RKO (cell line): ENCODE results near the gene RNGTT.
"Not testable (repeated sequence)": the region's sequence is repeated elsewhere in the genome, so short reads cannot be mapped to it uniquely, and the experiment has no call there.

Experiments
- DNase-seq: peaks from one replicate; pipeline ENCODE4 v3.0.0-alpha.2; 2016; ENCODE audit warnings: low spot score

RNGTT gene

GRCh38 chr6:88970301-88970700, 6.9 kb upstream of the RNGTT start:
- DNase-seq = no peak

GRCh38 chr6:88969255-88969654, 5.8 kb upstream of the RNGTT start:
- not testable (repeated sequence) for DNase-seq

DNA sequence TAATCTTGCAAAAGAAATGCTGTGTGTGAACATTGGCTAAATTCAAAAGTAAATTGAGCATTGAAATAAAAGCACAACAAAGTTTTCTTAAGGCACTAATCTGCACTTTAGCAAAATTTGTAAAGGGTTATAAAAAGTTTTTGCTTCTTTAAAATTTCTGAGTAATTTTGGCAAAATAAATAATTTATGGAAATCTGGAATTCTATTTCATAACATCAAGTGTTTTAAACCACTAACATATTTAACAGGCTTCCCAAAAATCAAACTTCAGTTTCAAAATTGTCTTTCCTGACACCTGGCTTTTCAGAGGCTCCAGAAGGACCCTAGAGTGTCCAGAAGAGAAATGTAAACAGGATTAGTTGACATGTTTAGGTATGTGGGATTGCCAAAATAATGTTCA, 4.5 kb upstream of the RNGTT start:
- DNase-seq = no peak

GRCh38 chr6:88965691-88966090, 2.3 kb upstream of the RNGTT start:
- no peak for DNase-seq

DNA sequence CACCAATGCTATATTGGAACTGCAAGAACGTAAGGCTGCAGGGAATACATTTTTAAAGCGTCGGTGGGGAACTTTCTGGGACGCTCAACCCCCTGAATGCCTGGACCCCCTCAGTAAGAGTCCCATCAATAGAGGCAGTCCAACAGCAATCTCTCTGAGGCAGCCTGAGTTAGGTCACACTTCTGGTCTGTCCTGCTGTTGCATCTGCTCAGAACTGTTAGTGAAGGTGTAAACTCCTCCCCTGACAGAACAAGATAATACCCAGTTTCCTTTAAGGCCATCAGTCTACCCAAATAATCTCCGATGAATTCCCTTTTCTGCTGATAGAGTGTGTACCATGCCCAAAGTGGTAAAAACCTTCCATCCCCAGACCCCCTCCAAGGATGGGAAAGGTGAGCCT, 1.1 kb upstream of the RNGTT start:
- DNase-seq = peak; percentile 25

DNA sequence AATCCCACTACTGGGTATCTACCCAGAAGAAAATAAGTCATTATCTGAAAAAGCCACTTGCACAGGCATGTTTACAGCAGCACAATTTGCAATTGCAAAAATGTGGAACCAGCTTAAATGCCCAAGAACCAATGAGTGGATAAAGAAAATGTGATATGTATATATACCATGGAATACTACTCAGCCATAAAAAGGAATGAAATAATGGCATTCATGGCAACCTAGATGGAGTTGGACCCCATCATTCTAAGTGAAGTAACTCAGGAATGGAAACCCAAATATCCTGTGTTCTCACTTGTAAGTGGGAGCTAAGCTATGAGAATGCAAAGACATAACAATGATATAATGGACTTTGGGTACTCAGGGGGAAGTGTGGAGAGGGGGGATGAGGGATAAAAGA, 4.6 kb downstream of the RNGTT start:
- no peak for DNase-seq

- no peak for DNase-seq
These were observed 9.7 kb downstream of the RNGTT start for GRCh38 chr6:88953550-88954386.

DNA sequence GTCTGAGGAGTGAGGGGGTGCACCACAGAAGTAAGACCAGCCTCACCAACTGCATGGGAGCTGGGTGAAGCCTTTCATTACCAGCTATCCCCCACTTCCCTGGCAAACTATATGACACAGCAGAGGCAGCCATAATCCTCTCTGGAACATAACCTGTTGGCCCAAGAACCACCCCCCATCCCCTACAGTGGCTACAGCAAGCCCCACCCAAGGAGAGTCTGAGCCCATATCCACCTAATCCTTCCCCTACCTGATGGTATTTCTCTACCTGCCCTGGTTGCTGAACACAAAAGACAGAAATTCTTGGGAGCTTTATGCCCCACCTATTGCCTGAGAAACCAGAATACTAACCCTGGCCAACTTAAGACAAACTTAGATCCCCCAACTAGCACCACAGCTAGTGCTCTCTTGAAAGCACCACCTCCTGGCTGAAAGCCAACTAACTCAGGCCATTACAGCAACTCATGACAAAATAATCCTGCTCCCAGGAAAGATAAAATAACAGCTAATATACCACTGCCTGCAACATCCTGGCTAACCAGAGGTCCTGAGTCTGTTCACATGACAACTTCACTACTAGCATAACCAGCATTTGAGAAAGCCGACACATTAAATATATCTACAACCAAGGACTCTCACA, 11.2 kb downstream of the RNGTT start:
- DNase-seq = no peak

- DNase-seq = no peak
These were observed 17.9 kb downstream of the RNGTT start for GRCh38 chr6:88945415-88946008.

DNA sequence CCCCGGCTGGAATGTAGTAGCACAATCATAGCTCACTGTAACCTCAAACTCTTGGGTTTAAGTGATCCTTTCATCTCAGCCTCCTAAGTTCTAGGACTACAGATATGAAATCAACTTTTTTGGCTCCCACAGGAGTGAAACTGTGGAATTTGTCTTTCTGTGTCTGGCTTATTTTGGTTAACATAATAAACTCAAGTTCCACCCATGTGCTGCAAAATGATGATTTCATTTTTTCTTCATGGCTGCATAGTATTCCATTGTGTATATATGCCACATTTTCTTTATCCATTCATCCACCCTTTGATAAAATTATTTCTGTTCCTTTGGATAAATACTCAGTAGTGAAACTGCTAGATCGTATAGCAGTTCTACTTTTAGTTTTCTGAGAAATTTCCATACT, 29.9 kb downstream of the RNGTT start:
- DNase-seq = no peak

DNA sequence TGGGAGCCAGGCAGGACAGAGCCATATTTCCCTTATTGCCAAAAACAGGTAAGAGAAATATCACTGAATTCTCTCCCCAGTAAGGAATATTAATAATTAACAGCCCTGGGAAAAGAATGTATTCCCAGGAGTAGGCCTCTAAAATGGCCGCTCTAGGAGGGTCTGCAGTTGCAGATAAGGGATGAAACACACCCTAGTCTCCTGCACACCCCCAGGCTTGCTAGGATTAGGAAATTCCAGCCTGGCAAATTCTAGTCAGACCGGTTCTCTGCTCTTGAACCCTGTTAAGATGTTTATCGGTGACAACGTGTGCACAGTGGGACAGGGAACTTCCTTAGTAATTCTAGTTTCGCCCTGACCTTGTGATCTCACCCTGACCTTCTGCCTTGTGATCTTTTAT, 31.4 kb downstream of the RNGTT start:
- not testable (repeated sequence) for DNase-seq

GRCh38 chr6:88922775-88923548, 40.5 kb downstream of the RNGTT start:
- peak; percentile 11 for DNase-seq

DNA sequence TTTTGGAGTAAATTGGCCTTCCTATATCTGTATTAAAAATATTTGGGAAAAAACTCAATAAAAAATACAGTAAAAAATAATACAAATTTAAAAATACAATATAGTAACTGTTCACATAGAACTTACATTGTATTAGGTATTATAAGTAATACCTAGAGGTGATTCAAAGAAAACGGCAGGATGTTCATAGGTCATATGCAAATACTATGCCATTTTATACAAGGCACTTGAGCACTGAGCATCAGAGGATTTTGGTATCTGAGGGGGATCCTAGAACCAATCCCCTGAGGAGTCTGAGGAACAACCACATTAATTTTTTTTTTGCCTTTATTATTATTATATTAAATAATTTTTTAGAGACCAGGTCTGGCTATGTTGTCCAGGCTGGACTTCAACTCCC, 41.7 kb downstream of the RNGTT start:
- DNase-seq = no peak

DNA sequence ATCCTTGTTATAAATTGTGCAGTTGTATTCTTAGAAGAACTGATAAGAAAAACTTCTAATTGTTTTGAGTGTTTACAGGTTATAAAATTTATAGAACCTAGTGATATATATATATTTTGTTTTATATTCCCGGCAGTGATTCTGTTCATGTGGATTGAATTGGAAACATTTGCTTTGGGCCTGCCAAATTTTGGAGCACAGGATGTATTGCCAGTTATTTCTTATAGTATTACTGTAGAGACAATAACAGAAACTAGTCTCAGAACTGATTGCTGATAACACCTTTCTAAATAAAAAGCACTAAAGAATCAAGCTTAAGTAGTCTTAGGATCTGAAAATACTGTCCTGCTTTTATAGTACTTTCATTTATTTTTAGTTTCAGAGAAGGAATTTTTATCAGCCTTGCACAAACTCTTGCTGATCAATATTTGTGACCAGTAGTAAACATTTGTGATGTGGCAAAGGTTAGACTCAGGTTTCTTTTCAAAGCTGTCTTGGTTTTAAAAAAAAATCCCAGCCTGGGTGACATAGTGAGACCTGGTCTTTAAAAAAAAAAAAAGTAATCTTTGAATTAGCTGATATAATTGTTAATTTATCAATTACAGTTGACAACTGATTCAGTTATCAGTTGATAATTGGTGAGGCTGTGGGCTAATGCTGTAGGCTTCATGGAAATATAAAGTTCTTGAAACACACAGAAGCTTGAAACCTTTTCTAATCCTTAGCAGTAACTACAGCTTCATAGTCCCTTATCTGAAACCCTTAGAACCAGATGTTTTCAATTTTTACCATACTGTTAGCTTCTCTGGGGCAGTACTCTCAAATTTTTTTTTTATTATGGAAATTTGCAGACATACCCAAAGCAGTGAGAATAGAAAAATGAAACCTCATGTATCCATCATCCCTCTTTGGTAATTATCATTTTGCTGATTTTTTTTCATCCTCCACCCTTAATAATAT, 42.4 kb downstream of the RNGTT start:
- no peak for DNase-seq

- DNase-seq = no peak
These were observed 43.3 kb downstream of the RNGTT start for GRCh38 chr6:88920088-88920487.

- peak; percentile 51 for DNase-seq
These were observed 44.4 kb downstream of the RNGTT start for GRCh38 chr6:88919032-88919431.

DNA sequence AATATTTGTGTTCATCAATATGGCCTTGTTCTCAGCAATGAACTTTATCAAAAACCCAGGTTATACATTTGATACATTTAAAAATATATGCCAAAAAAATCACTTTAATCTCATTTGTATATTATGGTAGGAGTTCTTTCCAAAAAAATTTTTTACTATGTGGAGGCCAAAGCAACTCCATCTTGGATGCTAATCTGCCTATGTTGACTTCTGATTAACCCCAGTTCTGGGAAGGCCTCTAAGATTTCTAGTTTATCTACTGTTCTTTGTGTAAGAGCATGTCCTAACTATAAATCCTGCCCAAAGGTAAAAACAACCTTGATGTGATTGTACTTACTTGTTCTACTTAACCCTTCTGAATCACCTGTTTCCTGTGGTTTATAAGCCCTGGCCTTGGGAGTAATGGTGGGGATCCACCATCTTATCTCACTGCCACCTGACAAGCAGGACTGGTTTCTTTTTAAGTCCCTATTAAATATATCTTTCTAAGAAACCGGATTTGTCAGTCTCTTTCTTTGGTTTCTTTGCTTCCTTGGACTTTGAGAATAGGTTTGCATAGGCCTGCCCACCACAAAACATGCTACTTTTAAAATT, 46.7 kb downstream of the RNGTT start:
- DNase-seq = no peak

DNA sequence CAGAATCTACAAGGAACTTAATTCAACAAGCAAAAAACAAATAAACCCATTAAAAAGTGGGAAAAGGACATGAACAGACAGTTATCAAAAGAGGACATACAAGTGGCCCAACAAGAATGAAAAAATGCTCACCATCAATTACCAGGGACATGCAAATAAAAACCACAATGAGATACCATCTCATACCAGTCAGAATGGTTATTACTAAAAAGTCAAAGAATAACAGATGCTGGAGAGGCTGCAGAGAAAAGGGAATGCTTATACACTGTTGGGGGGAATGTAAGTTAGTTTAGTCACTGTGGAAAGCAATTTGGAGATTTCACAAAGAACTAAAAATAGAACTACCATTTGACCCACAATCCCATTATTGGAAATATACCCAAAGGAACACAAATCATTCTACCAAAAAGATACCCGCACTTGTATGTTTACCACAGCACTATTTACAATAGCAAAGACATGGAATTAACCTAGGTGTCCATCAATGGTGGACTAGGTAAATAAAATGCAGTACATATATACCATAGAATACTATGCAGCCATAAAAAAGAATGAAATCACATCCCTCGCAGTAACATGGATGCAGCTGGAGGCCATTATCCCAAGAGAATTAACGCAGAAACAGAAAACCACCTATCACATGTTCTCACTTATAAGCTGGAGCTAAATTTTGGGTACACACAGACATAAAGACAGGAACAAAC, 48.4 kb downstream of the RNGTT start:
- DNase-seq = no peak

DNA sequence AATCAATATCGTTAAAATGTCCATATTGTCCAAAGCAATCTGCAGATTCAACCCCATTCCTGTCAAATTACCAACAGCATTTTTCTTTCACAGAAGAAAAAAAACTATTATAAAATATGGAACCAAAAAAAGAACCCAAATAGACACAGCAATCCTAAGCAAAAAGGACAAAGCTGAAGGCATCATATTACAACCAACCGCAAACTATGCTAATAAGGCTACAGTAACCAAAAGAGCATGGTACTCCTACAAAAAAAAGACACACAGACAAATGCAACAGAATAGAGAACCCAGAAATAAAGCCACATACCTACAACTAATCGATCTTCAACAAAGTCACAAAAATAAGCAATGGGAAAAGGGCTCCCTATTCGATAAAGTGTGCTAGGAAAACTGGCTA, 49.2 kb downstream of the RNGTT start:
- no peak for DNase-seq

DNA sequence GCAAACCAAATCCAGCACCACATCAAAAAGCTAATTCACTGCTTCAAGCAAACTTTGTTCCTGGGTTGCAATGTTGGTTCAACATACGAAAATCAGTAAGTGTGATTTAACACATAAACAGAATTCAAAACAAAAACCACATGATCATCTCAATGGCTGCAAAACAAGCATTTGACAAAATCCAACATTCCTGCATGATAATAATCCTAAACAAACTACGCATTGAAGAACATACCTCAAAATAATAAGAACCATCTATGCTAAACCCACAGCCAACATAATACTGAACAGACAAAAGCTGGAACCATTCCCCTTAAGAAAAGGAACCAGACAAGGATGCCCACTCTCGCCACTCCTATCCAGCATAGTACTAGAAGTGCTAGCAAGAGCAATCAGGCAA, 49.9 kb downstream of the RNGTT start:
- DNase-seq = no peak
